ENCODE results near the gene SRGAP1.

DNA sequence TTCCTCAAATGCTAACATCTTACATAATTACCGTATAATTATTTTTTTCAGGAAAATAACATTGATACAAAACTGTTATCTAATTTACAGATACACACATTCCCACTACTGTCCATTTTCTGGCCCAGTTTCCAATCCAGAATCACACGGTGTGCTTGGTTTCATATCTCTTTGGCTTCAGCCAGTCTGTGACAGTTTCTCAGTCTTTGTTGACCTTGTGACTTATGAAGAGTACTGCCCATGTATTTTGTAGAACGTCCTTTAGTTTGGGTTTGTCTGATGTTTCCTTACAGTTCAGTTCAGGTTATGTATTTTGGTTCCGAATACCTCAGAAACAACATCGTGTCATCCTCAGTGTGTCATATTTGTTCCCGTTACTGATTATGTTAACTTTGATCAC lies 48.6 kb upstream of the SRGAP1 start:
- TF ChIP-seq CTCF (conservative IDR thresholded peaks at IDR 0.05), result no peak
- TF ChIP-seq ZFX (IDR thresholded peaks at IDR 0.05), result no peak

Data from C4-2B (cell line).